HG03103 (cell line): Measurements from ENCODE around the gene IFNGR1.

Source experiments
- ATAC-seq: cut with Tn5 transposase; IDR thresholded peaks from one replicate; pipeline ENCODE4 v1.9.1; 2021; ENCODE audit warnings: low read depth; ENCODE audit not compliant: unreplicated experiment

The IFNGR1 gene

DNA sequence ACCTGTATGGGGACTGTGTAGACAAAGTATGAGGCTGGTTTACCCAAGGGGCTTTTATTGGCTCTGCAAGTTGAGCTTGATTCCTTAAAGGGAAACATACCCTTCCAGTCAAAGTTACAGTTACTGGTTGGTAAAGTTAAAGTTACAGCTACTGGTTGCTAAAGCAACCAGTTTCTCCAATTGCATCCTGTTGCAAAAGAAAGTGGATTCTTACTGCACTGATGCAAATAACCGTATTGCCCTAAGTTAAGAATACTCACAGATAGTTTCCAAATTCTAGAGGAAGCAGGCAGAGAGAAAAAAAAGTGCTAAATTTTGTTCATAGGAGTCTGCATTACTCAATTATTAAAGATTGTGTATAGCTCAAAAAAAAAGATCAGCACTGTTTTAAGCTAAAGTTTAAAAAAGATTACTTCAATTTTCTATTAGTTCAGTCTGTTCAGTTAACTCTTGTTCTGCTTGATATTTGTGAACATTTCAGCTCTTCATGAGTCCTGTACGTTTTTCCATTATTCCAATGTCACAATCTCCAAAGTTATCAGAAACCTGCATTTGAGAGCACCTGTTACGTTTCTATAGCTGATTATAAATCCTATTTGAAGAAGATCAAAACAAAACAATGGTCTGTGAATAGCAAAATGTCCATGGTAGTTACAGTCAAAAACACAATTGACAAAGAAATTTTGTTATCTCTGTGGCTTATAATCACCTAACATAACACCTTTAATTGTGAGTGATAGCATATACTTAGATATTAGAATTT lies 37.1 kb downstream of the IFNGR1 start:
- ATAC-seq: no peak

DNA sequence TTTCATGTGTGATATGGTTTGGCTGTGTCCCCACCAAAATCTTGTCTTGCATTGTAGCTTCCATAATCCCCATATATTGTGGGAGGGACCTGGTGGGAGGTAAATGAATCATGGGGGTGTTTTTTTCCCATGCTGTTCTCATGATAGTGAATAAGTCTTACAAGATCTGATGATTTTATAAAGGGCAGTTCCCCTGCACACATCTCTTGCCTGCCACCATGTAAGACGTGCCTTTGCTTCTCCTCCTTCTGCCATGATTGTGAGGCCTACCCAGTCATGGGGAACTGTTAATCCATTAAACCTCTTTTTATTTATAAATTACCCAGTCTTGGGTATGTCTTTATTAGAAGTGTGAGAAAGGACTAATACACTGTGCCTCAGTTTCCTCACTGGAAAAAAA lies 41.6 kb downstream of the IFNGR1 start:
- ATAC-seq: no peak

DNA sequence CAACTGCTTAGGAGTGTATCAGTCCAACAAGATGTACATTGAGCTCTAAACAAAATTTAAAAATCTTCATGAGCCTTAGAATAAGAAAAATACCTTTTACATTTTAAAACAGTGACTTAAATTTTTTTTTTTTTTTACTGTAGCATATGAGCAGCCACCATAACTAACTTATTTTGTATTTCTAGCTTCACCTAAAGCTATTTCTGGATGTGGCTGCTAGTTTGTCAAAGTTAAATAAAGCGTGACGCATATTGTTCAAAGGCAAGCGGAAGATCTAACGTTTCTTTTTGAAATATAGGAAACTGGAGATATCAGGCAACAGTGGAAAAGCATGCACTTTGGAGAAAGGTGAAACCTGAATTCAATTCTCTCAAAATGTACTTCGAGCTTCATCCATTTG lies 42.5 kb downstream of the IFNGR1 start:
- no peak for ATAC-seq

DNA sequence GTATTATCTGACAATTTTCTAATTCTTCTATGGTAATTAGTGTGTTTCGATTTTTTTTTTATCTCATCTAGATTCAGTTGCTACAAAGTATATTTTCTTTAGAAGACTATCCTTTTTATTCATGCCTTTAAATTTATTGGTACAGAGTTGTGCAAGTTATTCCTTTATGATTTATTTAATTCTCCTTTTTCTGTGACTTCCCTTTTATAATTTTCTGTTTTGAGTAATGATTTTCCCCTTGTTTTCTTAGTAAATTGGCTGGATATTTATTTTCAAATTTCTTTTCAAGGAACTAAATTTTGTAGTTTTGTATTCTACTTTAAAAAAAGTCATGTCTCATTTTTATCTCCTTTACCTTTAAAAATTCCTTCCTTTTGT lies 43.3 kb downstream of the IFNGR1 start:
- no peak for ATAC-seq

DNA sequence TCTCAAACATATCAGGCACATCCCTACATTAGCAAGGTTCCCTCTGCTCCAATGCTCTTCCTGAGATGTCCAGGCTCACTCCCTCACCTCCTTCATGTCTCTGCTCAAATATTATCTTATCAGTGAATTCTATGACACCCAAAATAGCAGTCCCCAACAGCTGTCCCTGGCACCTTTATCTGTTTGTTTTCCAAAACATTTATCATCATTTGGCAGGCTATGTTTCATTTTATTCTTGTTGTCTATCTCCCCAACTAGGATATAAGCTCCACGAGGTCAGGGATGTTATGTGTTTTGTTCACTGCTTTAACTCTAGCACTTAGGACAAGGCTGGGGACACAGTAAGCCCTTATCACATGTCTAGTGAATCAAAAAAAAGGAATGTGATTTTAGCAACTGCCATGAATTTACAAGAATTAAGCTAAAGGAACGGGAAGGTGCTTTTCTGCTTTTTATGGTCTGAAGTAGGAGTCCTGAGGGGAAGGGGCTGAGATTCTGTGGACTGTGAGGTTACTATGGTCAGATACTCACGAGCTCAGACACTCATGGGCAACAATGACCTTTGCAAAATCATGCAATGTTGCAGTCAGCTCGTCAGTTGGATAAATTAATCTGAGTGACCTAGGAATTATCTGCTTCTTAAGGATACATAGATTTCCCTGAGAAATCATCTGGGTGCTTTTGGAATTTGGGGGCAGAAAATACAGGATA lies 43.9 kb downstream of the IFNGR1 start:
- ATAC-seq: no peak

DNA sequence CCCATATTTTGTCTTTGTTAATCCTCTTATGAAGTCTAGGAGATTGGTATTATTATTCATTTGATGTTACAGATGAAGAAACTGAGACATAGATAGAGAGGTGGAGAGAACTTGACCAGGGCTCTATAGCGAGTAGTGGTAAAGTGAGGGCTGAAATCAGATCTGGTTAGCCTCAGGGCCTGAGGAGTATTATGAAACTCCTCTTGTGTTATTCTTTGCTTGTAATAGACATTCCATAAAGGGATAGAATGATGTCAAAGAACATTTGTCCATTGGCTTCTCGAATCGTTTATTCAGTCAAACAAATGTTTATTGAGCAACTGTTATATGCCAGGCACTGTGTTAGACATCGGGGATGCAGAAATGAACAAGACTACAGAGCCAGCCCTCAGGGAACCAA lies 45.7 kb downstream of the IFNGR1 start, which contains the start of gene IL22RA2:
Gene IL22RA2 (minus strand): TSS at position 144 of the 400 bp plus-strand sequence. CDS start 11,895 bp downstream, outside the sequence.
- no peak for ATAC-seq

DNA sequence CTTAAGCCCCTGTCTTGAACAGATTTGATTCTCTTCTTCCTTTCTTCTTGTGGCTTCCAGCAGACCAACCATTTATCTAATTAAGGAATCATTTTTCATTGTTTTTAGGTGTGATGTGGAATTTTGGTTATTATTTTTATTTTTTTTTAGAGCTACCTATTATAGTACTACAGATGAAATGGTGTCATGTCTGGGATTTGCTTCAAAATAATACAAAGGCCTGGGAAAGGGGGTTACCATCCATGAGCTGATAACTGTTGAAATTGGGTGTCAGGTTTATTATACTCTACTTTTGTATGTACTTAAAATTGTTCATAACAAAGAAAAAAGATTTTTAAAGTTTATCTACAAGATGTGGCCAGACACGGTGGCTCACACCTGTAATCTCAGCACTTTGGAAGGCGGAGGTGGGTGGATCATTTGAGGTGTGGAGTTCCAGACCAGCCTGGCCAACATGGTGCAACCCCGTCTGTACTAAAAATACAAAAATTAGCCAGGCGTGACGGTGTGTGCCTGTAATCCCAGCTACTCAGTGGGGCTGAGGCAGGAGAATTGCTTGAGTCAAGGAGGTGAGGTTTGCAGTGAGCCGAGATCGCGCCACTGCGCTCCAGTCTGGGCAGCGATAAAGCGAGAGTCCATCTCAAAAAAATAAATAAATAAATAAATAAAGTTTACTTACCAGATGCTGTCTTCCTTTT lies 46.3 kb downstream of the IFNGR1 start:
- ATAC-seq: no peak

DNA sequence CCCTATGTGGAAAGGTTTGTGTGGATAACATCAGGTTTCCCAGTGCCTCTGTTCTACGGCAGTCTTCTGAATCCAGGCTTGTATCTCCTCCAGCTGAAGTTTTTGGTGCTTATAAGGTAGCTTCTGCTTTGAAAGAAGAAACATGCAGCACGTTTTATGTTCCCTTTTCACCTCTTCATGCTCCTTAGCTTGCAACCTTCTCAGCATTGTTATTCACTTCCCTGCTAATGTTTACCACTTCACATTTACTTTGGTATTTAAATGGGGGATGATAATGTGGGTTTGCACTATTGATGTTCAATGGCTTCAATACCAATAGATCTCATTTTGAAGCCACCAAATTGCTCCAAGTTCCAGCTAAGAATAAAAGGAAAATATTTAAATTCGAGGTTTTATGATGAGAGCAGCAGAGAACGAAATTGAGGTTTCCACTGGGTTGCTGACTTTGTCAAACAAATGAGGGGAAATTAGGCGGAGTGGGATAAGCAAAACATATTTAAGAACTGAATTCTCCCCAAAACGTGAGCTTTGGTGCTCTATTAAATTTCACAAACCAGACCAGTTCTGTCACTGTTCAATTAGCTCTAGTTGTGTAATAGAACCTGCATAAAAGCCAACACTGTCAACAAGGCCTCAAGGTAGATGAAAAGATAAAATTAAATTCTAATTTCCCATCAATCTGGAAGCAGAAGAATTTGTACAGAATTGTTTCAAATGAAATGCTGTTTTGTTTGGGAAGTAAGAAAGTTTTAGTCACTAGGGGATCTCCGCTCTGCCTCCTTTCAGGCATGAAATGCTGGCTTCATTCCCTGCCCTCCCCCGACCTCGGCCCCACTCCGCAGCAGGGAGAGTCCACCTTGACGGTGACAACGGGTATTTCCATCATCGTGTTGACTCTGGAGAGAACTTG lies 47.1 kb downstream of the IFNGR1 start:
- no peak for ATAC-seq

DNA sequence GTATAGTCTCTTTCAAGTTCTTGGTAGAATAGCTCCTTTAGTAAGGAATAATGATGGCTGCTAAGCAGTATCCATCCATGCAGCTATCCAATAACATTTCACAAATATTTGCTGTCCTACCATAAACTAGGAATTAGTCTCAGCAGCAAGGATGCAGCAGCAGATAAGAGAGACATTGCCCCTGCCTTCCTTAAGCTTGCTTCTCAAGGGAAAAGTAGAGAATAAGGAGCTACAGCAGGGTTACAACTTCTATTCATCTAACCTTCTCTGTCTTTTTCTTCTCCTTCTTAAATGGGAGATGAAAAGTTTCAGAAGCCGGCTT lies 48.2 kb downstream of the IFNGR1 start:
- ATAC-seq: no peak

DNA sequence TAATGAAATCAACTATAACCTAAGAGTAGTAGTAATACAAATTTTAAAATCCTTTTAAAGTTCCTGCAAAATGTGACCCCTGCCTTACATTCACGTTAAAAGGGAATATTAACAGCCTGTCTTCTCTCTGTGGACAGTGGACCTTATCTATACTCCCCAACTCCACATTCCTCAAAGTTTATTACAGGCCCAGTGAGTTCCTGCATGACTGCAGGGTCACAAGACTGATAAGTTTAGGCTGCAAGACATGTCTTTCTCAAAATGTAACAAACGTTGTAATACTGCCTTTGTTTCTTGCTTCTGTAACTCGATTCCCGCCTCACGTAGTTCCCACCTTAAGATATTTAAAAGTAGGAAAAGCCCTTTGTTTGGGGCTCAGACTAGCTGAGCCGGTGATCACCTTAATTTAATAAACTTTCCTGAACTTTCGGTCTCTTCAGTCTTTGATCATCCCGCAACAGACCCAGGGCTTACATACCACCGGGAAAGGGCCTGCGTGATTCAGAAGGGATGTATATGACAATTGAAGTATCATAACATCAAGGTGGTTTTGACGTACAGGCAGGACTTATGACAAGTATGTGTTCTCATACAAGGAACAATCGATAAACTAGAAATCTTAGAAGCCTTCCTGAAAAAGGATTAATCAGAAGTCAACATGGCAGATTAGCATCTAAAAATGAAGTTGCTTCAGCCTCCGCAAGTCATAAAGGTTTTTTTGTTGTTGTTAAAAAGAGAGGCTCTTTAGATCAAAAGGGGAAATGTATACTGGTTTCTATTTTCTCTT lies 48.7 kb downstream of the IFNGR1 start:
- ATAC-seq: no peak

DNA sequence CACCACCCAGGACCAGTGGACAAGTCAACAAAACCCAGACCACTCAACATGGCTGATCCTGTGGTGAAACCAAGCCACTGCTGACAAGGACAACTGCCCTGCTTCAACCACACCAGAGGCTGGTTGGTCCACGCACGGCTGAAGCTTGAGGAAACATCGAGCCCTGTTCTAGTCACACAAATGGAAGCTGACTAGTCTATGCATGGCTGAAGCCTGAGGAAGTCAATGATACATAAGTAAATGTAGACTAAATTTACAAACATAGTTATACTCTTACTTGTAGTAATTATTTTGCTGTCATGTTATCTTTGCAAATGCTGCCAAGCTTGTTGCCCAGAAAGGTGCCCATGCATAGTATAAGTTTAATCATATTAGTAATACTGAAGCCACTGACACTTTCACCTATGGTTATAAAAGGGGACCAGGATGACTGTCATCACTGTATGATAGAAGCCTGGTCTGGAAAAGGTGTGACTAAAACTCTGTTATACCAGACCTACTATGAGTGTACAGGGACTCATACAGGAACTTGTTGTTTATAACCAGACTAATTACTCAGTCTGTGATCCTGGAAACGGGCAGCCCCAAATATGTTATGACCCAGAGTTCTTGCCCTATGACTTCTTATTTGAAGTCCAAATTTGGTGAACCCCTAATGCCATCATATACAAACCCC lies 51.3 kb downstream of the IFNGR1 start:
- no peak for ATAC-seq

DNA sequence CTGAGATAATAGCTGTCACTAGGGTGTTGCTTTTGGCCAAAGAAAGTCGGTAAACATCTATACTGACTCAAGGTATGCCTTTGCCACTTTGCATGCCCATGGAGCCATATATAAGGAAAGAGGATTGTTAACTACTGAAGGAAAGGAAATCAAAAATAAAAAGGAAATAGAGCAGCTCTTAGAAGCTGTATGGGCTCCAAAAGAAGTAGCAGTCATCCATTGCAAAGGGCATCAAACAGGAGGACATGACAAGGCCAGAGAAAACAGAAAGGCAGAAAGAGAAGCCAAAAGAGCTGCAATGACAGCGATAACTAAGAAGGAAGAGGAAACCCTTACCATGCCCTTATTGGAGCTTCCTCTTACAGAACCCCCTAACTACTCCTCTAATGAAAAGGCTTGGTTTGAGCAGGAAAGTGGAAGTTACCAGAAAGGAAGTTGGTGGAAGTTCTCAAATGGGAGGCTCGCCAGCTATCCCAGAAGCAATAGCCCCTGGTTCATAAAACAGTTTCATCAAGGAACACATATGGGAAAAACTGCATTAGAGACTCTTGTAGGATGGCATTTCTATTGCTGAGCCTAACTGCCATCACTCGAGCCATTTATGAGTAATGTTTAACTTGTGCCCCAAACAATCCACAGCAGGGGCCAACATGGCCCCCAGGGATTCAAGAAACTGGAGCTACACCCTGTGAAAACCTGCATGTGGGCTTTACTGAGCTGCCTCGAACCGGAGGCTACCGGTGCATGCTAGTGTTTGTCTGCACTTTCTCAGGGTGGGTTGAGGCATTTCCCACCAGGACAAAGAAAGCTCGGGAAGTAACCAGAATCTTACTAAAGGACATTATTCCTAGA lies 52.7 kb downstream of the IFNGR1 start:
- peak; percentile 15 for ATAC-seq

DNA sequence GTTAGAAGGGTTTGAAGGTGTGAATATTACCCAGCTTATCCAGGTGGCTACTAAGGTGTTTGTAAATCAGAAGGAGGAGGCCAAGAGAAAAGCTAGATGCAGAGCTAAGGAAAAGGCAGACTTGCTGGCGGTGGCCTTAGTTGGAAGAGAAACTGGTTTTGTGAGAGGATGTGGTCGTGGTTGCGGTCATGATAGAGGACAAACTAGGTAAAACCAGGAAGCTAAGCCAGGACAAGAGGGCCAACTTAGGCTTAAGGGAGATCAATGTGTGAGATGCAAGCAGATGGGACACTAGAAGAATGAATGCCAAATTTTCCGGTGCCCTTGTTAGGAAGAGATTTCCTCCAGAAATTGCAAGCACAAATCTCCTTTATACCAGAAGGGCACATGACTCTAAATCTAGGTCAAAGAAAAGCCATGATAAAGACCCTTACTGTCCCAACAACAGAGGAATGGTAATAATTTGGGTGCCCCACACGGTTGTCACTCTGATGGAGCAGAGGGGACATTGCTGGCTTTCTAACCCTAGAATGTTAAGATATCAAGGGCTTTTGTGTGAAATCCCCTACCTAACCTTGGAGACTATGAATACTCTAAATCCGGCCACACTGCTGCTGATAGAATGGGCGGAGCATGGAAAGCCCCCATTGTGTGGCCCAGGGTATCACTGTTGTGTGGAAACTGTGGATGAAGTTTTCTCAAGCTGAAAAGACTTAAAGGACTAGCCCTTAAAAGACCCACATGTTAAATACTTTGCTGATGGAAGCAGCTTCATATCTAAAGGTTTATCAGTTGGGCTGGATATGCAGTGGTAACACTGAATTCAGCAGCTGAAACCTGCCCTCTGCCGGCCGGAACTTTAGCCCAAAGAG lies 53.6 kb downstream of the IFNGR1 start:
- peak; percentile 49 for ATAC-seq

DNA sequence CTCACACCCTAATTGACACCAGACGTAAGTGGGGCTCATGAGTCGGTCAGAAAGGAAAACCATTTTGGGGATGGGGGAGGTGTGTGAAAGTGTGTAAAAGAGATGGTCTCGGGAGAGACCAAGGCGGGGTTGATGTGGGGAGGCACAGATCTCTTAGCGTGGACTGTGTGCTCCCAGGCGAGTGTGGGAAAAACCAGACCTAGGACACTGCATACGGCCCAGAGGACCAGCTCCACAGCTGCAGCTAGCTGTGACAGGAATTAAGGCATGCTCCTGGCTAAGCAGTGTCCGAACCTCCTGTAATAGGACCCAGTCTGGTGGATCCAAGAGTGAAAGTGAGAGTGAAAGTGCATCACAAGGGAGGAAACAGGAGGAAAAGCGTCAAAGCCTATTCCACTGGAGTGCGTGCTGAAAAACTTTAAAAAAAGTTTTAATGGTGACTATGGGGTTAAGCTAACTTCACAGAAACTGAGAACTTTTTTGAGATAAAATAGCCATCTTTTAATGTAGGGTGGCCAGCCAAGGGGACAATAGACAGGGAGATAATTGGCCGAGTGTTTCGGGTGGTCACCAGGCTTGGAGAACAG lies 55.4 kb downstream of the IFNGR1 start:
- ATAC-seq: no peak

DNA sequence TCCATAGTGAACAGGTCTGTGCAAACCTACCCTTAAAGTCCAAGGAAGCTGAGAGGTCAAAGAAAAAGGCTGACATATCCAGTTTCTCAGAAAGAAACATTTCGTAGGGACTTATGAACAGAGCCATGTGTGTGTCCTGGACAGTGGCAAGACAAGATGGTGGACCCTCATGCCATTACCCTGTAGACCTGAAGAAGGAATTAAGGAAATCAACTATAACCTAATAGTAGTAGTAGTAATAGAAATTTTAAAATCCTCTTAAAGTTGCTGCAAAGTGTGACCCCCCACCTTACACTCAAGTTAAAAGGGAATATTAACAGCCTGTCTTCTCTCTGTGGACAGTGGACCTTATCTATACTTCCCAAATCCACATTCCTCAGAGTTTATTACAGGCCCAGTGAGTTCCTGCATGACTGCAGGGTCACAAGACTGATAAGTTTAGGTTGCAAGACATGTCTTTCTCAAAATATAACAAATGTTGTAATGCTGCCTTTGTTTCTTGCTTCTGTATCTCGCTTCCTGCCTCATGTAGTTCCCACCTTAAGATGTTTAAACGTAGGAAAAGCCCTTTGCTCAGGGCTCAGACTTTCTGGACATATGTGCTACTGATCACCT lies 56.4 kb downstream of the IFNGR1 start:
- no peak for ATAC-seq

DNA sequence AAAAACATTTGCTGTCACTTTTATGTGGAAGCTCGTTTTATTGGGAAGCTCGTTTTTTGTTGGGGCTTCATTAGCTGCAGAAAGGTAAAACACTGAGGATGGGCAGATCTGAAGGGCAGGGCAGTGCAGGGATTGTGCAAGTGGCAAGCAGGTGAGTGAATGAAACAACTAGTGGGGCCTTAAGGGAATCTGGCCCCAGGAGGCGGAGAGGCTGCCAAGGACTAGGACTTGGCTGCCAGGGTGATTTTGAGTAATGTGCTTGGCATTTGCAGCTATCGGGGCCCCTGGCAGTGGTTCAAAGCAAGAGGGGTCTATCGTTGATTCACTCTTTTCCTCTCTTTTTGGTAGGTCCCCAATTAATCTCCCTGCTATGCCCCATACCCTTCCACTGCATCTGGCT lies 57.2 kb downstream of the IFNGR1 start:
- ATAC-seq: no peak

DNA sequence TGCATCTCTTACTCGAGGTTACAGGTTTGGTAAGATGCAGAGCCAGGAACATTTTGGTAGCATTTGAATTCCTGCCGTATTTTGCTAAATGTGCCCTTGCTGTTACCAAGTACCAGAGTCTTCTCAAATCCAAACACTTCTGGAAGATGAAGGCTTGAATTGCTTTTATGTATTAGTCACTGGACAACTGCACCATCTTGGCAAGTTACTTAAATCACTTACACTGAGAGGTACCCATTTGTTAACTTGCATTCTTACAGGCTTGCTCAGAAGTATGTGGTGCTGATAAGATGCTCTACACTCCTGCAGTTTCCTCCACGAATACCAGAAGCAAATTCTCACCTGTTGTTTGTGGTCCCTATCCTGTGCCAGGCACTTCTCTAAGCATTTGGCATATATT lies 58.4 kb downstream of the IFNGR1 start:
- no peak for ATAC-seq
